HL-60/S4 (cell line): ENCODE results near the gene DDAH2.

Experiments used
- in situ Hi-C: fragments of 300-500 bp; cut with MboI; formaldehyde crosslinking; loops from 2 replicates; pipeline ENCODE4 v1.14.3; 2022; ENCODE audit warnings: low sequenced_read_pairs

Gene DDAH2

DNA sequence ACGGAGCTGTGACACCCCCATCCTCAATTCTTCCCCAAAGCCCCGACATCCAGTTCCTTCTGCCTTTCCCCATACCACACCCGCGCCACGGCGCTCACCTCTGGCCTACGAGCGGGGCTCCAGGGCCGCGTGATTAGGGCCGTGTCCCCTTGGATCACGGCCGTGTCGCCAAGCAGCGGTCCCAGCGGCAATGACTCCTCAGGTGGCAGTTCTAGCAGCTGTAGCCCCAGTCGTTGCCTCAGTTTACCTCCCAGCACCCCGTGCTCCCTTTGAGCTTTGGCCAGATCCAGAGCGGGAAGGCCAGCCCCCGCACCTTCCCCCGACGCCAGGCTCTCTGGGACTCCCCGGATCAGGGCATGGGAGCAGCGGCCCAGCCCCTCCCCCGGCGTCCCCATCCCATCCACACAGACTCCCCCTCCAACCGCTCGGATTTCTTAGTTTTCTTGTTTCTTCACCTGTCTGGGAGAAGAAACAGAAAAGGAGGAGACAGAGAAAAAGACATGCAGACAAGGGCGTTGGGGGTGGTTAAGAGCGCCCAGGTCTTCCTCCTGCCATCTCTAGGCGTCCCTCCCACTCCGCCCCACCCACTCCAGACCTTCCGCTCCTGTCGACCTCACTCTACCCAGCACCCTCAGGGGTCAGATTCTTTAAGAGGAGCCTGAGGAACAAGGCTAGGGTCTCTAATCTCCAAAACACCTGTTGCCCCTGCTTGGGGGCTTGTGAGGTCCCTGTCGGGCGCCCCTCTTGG lies at the start of gene DDAH2:
TSS of gene DDAH2 (minus strand) at position 533 of the 748 bp plus-strand sequence. CDS start at position 395, 138 bp downstream.
- in situ Hi-C loops: no loop called here

GRCh38 chr6:31778193-31778592 lies 49.1 kb upstream of the DDAH2 start:
- in situ Hi-C loops: no loop called here

GRCh38 chr6:31777667-31778050 lies 48.6 kb upstream of the DDAH2 start:
- in situ Hi-C loops: no loop called here

DNA sequence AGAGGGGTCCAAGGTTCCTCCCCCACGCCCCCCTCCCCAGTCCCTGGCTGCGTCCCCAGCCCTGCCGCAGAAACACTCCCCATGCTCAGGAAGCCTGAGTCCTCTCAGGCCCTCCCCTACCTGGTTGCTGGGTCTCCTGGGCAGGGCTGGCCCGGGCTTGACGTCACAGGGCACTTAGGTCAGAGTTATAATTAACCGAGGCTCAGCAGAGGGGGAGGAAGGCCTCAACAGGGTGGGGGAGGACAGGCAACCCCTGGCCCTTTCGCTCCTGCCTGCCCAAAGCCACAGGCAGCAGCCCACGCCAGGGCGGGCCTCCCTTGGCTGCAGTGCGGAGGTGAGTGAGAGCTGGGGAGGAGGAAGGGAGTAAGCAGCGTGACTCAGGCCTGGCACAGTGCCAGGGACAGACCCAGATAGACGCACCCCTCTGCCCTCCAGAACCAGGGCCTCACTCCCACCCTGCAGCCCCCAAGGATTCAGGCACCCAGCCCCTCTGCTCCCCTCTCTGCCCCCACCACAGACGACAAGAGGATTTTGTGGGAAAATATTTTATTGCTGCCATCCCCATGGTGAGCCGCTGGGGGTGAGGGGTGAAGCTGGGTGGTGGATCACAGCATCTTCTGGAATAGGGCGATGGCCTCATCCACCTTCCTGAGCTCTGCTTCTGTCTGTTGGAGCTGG lies 48.0 kb upstream of the DDAH2 start, which contains the start of gene VWA7:
TSS of gene VWA7 (minus strand) at position 340 of the 678 bp plus-strand sequence. CDS start 549 bp downstream, outside the sequence.
- in situ Hi-C loops: no loop called here

DNA sequence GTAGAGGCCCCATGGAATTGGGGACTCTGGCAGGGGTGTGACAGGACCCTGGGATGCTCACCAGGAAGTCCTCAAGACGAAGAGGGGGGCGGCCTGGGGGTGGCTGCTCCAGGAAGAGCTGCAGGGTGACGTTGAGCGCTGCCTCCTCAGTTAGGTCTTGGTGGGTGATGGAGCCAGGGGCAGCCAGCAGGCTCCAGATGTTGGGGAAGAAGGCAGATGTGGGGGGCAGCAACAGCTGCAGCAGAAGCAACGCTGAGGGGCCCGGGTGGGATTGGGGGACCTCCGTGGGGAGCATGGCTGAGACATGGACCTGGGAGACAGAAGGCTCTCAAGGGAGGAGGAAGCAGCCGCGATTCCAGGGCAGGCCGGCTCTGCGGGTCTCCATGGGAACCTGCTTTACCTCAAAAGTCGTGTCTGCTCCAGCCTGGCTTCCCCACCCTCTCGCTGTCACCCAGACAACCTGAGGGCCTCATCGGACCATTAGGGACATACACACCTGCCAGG lies 47.4 kb upstream of the DDAH2 start:
- in situ Hi-C loops: no loop called here

GRCh38 chr6:31775633-31776484 lies 46.8 kb upstream of the DDAH2 start:
- in situ Hi-C loops: no loop called here

DNA sequence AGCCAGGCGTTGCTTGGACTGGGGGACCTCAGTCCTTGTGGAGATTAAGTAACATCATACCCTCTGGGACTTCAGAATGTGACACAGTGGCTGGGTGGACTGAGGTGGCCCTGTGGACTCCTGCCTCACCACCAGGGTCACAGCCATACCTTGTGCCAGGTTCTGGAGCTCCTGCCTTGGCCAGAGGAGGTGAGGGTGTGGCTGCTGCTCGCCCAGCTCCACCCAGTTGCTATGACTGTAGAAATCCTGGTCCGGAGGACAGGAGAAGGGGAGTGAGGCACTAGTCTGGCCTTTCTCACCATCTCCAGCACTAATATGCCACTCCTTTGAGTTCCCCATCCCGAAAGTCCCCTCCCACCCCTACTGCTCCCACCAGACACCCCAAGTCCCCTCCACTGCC lies 46.1 kb upstream of the DDAH2 start:
- in situ Hi-C loops: no loop called here

DNA sequence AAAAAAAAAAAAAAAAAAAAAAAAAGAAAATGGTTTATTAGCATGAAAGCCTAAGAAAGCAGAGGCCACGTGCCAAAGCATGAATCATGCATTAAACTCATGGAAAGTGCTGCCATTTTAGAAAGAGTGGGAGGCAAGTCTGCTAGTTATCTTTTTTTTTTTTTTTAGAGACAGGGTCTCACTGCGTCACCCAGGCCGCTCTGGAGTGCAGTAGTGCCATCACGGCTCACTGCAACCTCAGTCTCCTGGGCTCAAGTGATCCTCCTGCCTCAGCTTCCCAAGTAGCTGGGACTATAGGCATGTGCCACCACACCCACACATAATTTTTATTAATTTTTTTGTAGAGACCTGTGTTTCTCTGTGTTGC lies 42.9 kb upstream of the DDAH2 start:
- in situ Hi-C loops: no loop called here

DNA sequence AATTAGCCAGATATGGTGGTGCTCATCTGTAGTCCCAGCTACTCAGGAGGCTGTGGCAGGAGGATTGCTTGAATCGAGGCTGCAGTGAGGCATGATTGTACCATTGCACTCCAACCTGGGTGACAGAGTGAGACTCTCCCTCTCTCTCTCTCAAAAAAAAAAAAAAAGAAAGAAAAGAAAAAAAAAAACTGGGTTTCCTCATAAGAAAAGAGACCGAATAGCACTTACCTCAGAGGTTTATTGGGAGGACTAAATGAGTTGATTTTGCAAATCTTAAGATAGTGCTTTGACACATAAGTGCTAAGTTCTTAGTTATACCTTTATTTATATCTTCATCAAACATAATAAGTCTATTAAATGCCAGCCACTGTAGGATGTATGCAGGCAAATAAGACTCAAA lies 41.8 kb upstream of the DDAH2 start:
- in situ Hi-C loops: no loop called here

DNA sequence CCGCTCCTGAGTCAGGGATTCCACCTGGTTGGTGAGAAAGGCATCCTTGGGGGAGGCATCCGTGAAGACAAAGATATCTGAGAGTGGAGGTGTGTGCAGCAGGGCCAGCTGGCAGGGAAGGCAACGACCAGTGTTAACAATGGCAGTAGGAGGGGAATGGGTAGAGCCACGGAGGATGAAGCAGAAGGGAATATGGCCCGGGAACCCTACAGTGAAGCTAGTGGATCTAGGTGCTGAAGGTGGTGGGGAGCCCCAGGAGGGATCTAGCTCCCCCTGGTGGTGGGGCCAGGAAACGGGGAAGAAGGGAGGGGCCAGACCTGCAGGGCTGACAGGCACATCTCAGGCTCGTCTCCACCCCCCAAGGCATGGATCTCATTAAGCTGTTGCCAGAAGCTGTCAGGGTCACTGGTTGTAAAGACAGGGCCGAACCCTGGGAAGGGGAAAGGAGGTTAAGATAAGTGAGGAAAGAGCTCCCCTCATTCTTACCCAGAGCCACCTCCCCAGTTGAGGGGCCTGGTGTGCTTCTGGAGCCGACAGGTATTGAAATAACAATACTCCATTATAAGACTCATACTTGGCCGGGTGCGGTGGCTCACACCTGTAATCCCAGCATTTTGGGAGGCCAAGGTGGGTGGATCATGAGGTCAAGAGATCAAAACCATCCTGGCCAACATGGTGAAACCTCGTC lies 40.7 kb upstream of the DDAH2 start:
- in situ Hi-C loops: no loop called here

GRCh38 chr6:31768363-31769257 lies 39.5 kb upstream of the DDAH2 start:
- in situ Hi-C loops: no loop called here

DNA sequence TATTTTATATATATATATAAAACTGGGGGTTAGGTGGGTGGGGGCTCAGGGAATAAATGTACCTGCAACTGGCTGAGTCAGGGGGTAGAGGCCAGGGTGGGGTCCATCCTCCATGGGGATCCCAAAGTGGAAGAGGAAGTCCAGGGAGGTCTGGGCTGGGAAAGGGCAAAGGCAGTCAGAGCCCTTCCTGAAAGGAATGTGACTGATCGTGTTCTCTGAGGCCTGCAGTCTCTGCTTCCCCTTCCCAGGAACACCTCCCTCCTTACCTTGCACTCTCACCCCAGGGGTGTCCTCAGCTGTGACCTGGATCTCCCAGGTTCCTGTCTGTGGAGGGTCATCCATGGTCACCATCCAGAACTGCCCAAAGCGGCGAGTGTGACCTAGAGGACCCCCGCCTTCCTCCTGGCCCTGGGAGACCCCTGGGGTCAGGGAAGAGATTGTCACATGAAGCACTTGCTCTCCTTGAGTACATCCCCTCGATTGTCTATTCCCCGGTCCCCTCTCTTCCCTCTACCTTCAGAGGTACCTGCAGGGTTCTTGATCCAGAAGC lies 38.1 kb upstream of the DDAH2 start:
- in situ Hi-C loops: no loop called here

DNA sequence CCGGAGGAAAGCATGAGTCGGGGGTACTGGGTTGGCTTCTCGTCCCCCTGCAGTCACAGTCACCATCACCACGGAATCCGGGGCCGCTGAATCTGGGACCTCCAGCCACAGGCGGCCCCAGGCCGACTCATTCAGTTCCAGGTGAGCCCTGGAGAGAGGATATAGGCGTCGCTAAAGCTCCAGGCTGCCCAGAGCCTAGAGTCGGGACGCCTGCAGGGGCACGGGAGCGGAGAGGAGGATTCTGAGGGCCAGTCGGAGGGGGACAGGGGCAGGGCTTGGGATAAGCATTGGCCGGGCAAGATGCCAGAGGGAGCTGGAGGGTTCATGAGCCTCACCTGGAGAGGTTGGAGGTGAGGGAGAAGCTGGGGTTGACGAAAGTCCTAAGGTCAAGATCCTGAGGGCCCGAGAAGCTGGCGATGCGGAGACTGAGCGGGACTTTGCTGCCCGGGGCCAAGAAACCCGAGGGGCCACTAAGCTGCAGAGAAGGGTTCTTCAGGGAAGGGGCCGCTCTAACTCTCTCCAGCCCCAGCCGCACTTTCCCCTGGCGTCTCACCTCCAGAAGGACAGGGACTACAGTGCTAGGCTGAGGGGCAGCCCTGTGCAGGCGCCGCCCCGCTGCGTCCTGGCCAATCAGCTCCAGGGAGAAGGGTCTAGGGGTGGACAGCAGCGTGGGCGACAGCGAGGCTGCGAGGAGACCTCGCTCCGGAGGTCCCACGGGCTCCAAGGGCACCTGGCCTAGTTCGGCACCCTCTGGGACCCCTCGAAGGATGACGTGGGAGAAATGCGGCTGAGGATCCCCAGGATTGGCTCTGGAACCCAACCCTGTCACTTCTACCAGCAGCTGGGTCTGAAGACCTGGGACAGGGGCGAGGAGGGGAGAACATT lies 37.1 kb upstream of the DDAH2 start:
- in situ Hi-C loops: no loop called here

DNA sequence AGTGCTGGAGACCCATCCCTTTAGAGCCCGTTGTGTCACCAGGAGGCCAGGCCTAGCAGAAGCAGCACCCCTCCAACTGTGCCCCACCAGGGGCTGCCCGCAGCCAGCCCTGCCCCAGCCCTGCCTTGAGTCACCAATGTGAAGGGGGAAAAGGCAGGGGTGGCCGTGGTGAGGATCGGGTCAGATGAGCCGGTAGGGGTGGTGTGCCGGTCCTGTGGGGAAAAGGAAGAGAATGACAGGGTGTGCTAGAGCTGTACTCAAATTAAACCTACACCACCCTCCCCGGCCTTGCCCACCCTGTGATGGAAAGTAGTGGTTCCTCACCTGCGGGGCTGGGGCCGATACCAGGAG lies 36.4 kb upstream of the DDAH2 start:
- in situ Hi-C loops: no loop called here

GRCh38 chr6:31764198-31764597 lies 35.1 kb upstream of the DDAH2 start:
- in situ Hi-C loops: no loop called here

- in situ Hi-C loops: no loop called here
Measured at GRCh38 chr6:31763619-31763940, 34.5 kb upstream of the DDAH2 start.

- in situ Hi-C loops: no loop called here
Measured at GRCh38 chr6:31762878-31763618, 33.9 kb upstream of the DDAH2 start.

DNA sequence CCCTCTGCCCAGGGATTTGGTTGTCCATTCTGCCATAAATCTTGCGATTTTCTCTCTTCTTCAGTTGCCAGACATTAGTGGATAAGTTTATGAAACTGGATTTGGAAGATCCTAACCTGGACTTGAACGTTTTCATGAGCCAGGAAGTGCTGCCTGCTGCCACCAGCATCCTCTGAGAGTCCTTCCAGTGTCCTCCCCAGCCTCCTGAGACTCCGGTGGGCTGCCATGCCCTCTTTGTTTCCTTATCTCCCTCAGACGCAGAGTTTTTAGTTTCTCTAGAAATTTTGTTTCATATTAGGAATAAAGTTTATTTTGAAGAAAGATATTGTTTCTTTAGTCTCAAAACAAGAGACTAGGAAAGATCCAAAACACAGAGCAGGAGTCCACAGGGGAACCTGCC lies 33.3 kb upstream of the DDAH2 start, which contains the start of gene SAPCD1:
TSS of gene SAPCD1 (plus strand) at position 301 of the 400 bp plus-strand sequence. CDS start 399 bp downstream, outside the sequence.
- in situ Hi-C loops: no loop called here
